NCI-H460 (cell line): Measurements from ENCODE around the gene SEL1L. TPM values are rescaled to one million over a fixed set of nuclear protein-coding genes. Genes with fewer than 3 reads are reported as not detected.

Experiments used
- total RNA-seq: library from RNA; depleted of rRNA; stranded (reverse); fragments of >200 nt; shearing (Covaris generic); gene quantifications from 2 replicates; pipeline ENCODE4 v1.2.3, GENCODE V29; 2014; rRNA removed

SEL1L gene
- total RNA-seq, 1 experiment from 2014 or later, result 95.2 TPM

Other genes with a start within 250 kb of the SEL1L start
- 0.32 and 0.40 TPM in 2 replicates for gene STON2, start 133.5 kb downstream of the SEL1L start, total RNA-seq